OCI-LY7 (cell line): Measurements from ENCODE around the gene C6orf15.

Experiments used
- CTCF ChIP-seq: fragments of 200-600 bp; sonication (generic); conservative IDR thresholded peaks from 2 replicates; pipeline ENCODE4 v1.5.1; 2014; ENCODE audit warnings: mild to moderate bottlenecking, antibody characterized with exemption, low read length, moderate library complexity, mixed read lengths
- EZH2phosphoT487 ChIP-seq: fragments of 200-600 bp; sonication (generic); IDR thresholded peaks from 2 replicates; pipeline ENCODE4 v1.6.1; 2018; ENCODE audit warnings: low read depth, borderline replicate concordance, mild to moderate bottlenecking, mixed run types, antibody characterized with exemption, low read length, moderate library complexity, mixed read lengths

- TF ChIP-seq CTCF, result peak; percentile 82
- TF ChIP-seq EZH2phosphoT487, result no peak
These were observed 15.8 kb upstream of the C6orf15 start for GRCh38 chr6:31128093-31128676.
